SHP77 (cell line): ENCODE data around the gene SOX9.

Experiments
- DNase-seq, 2 experiments: peaks; one replicate each; lab custom pipeline; 2025; lab: John Stamatoyannopoulos, UW

The SOX9 gene

GRCh38 chr17:72162569-72162968 is 41.7 kb downstream of the SOX9 start:
- no peak for DNase-seq

- no peak for DNase-seq
These were observed 42.7 kb downstream of the SOX9 start for GRCh38 chr17:72163474-72163873.

- DNase-seq: no peak
These were observed 43.4 kb downstream of the SOX9 start for GRCh38 chr17:72164158-72164739.

GRCh38 chr17:72165192-72165866 is 44.5 kb downstream of the SOX9 start:
- no peak for DNase-seq

- no peak for DNase-seq
These were observed 45.1 kb downstream of the SOX9 start for GRCh38 chr17:72165867-72166439.

- no peak for DNase-seq
These were observed 46.8 kb downstream of the SOX9 start for GRCh38 chr17:72167593-72167992.

GRCh38 chr17:72169823-72170222 is 49.0 kb downstream of the SOX9 start:
- DNase-seq: no peak

- DNase-seq: no peak
These were observed 51.2 kb downstream of the SOX9 start for GRCh38 chr17:72171703-72172667.

GRCh38 chr17:72173499-72174116 is 52.8 kb downstream of the SOX9 start:
- DNase-seq: peak; percentile 90 to 91

- no peak for DNase-seq
These were observed 54.4 kb downstream of the SOX9 start for GRCh38 chr17:72175263-72175662.
